Karpas-422 (cell line): ENCODE measurements around the gene LEAP2. TPM values are rescaled to one million over a fixed set of nuclear protein-coding genes. Genes with fewer than 3 reads are reported as not detected.

ENCODE experiments used
- DNase-seq: peaks from one replicate; pipeline ENCODE4 v3.0.0-alpha.2; 2015
- H2AFZ ChIP-seq: fragments of 200-600 bp; sonication (generic); 2 replicates; pipeline ENCODE4 v1.6.1; 2014; ENCODE audit warnings: antibody characterized with exemption, low read length, mixed read lengths
- H3K27ac ChIP-seq: fragments of 200-600 bp; sonication (generic); 2 replicates; pipeline ENCODE4 v1.5.1; 2014; ENCODE audit warnings: mild to moderate bottlenecking, low read length, moderate library complexity
- H3K27me3 ChIP-seq: fragments of 200-600 bp; sonication (generic); 2 replicates; pipeline ENCODE4 v1.6.1; 2014; ENCODE audit warnings: low read length, mixed read lengths
- H3K36me3 ChIP-seq: fragments of 200-600 bp; sonication (generic); 2 replicates; pipeline ENCODE4 v1.6.1; 2014; ENCODE audit warnings: low read length, mixed read lengths; ENCODE audit not compliant: insufficient read depth
- H3K4me1 ChIP-seq: fragments of 200-600 bp; sonication (generic); 2 replicates; pipeline ENCODE4 v1.6.1; 2014; ENCODE audit warnings: mild to moderate bottlenecking, low read length, mixed read lengths
- H3K4me2 ChIP-seq: fragments of 200-600 bp; sonication (generic); 2 replicates; pipeline ENCODE4 v1.6.1; 2014; ENCODE audit warnings: low read length, low read depth, mild to moderate bottlenecking; ENCODE audit not compliant: poor library complexity, severe bottlenecking
- H3K4me3 ChIP-seq: fragments of 200-600 bp; sonication (generic); 2 replicates; pipeline ENCODE4 v1.5.1; 2014; ENCODE audit warnings: mild to moderate bottlenecking, antibody characterized with exemption, low read length, mixed read lengths
- H3K79me2 ChIP-seq: fragments of 200-600 bp; sonication (generic); 2 replicates; pipeline ENCODE4 v1.6.1; 2014; ENCODE audit warnings: mild to moderate bottlenecking, low read length, mixed read lengths
- H3K9ac ChIP-seq: fragments of 200-600 bp; sonication (generic); 2 replicates; pipeline ENCODE4 v1.6.0; 2014; ENCODE audit warnings: low read length
- H3K9me2 ChIP-seq: fragments of 200-600 bp; sonication (generic), shearing (Covaris generic); replicated peaks from 2 replicates; pipeline ENCODE4 v1.6.0; 2014; ENCODE audit warnings: mild to moderate bottlenecking, low read length, moderate library complexity; ENCODE audit not compliant: insufficient read depth
- H3K9me3 ChIP-seq: fragments of 300-700, 200-600 bp; sonication (generic); 2 replicates; pipeline ENCODE4 v1.6.1; 2014; ENCODE audit warnings: low read length, mixed read lengths
- H4K20me1 ChIP-seq: fragments of 200-600 bp; sonication (generic); 2 replicates; pipeline ENCODE4 v1.6.1; 2014; ENCODE audit warnings: mild to moderate bottlenecking, antibody characterized with exemption, low read length, low read depth; ENCODE audit not compliant: insufficient read depth
- total RNA-seq: library from RNA; depleted of rRNA; stranded (reverse); fragments of >200 nt; shearing (Covaris generic); gene quantifications from 2 replicates; pipeline ENCODE4 v1.2.3, GENCODE V29; 2014; ENCODE audit warnings: low replicate concordance

Gene LEAP2
- total RNA-seq, 1 experiment from 2014 or later: 6.6 TPM

DNA sequence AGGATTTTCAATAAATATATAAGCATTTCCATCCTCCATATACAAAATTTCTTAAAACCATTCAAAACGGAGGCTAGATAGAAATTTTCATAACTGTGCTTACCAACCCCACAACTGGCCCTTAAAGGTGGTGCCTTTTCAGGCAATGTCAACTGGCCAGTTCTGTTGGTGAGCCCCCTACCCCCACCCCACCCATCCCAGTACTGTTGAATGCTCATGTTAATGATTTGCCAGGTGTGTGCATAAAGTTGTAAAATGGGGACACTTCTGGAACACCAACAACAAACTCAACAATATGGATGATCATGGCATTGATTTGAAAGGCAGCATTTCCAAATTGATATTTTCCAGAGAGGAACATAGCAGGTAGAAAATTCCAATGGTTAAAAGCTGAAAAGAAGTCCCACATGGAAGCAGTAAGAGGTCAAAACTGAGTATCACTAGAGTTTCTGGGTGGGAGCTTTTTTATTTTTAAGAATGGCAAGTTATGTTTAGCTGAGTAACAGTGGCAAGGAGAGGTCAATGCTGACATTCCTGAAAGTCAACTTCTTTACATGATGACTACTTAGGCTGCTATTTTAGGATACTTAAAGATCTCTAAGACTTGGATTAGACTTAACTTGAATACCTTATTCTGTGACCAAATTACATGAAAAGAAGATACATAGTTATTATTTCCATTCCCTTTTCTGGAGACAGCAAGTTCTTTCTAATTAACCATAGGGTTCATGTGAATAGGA is 2.7 kb downstream of the LEAP2 start:
- H3K27ac ChIP-seq: no peak overlapping the region
- no peak overlapping the region for H3K4me3 ChIP-seq
- H3K36me3 ChIP-seq: peaks cover 30% of the 10 kb centered on the region; the same call in 1 of the 2 replicates
- H3K9me3 ChIP-seq: no peaks in the 10 kb centered on the region
- no peak overlapping the region for H3K9ac ChIP-seq
- H2AFZ ChIP-seq: no peak overlapping the region
- DNase-seq: no peak
- H4K20me1 ChIP-seq: no peaks in the 10 kb centered on the region
- H3K4me1 ChIP-seq: no peaks in the 10 kb centered on the region; the same call in 1 of the 2 replicates
- H3K9me2 ChIP-seq: no peaks in the 10 kb centered on the region
- H3K4me2 ChIP-seq: no peak overlapping the region
- no peaks in the 10 kb centered on the region for H3K79me2 ChIP-seq
- H3K27me3 ChIP-seq: no peaks in the 10 kb centered on the region

DNA sequence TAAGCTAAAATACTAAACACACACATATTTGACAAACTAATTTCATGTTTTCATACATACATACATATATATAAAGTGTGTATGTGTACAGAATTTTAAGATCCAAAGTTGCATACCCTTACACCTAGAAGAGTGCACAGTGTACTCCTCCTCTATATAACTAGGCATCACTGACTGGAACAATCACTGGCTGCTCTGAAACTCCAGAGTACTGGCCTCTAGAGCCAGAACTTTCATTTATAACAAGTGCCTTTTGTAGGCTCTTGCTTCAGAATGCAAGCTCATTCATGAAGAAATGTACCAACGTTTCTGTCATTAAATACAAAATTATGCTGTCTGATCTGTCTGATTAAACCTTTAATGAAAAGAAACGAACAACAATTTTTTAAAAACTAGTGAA is 4.0 kb downstream of the LEAP2 start:
- Histone ChIP-seq H3K4me1 (no peaks in the 10 kb centered on the region; the same call in 1 of the 2 replicates), H2AFZ (no peak overlapping the region), H3K4me3 (no peak overlapping the region), H3K9ac (no peak overlapping the region), H3K9me2 (no peaks in the 10 kb centered on the region), H3K27me3 (no peaks in the 10 kb centered on the region), H4K20me1 (no peaks in the 10 kb centered on the region), H3K36me3 (peaks cover 37% of the 10 kb centered on the region; the same call in 1 of the 2 replicates), H3K79me2 (no peaks in the 10 kb centered on the region), H3K4me2 (no peak overlapping the region), H3K27ac (no peak overlapping the region), H3K9me3 (no peaks in the 10 kb centered on the region)
- no peak for DNase-seq

DNA sequence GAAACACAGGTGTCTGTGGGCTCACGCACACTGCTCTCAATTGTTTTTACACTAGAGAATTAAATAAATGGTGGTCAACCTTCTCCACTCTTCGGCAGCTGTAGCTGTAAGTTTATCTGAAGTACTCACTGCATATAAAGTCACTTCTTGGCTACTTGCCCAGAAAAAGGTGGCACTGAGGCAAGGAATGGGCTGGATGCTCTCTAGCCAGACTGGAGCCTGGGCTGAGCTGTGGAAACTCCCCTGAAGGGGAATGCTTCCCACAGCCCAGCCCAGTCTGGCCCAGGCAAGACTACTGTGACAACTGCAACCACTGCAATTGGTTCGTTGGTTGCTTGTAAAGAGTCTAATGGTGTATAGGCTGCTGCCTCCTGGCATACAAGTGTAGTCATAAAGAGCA is 4.5 kb downstream of the LEAP2 start:
- H3K9ac ChIP-seq: no peak overlapping the region
- no peaks in the 10 kb centered on the region for H3K79me2 ChIP-seq
- no peak overlapping the region for H3K4me3 ChIP-seq
- no peaks in the 10 kb centered on the region for H3K9me2 ChIP-seq
- DNase-seq: no peak
- H4K20me1 ChIP-seq: no peaks in the 10 kb centered on the region
- no peaks in the 10 kb centered on the region for H3K9me3 ChIP-seq
- no peaks in the 10 kb centered on the region; the same call in 1 of the 2 replicates for H3K4me1 ChIP-seq
- peaks cover 37% of the 10 kb centered on the region; the same call in 1 of the 2 replicates for H3K36me3 ChIP-seq
- H3K27ac ChIP-seq: no peak overlapping the region
- no peak overlapping the region for H2AFZ ChIP-seq
- H3K27me3 ChIP-seq: no peaks in the 10 kb centered on the region
- H3K4me2 ChIP-seq: no peak overlapping the region

DNA sequence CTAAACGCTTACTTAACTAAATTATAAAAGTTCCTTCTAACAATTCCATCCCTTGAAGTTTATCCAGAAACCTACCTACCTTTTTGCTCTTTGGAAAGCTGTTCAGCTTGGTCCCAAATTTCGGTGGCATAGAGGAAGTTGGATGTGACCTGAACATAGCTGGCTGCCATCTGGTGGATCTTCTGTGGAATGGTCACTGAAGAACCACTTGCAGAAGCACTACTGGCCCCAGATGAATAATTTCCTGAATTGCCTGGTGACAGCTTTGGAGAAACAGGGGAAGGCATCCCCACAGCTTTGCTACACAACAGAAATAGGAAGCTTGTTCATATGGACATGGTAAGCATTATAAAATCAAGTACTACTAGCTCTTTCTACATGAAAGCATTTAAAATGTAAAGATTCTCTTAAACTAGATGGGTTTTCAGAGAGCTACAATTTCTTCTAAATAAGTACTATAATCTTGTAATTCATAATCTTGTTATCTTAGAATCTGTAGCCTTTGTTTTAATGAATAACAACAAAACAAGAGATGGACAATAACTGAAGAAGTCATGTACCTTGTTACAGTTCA is 9.9 kb downstream of the LEAP2 start:
- peaks cover 42% of the 10 kb centered on the region; the same call in 1 of the 2 replicates for H3K36me3 ChIP-seq
- no peak overlapping the region for H3K9ac ChIP-seq
- no peak overlapping the region for H2AFZ ChIP-seq
- H3K4me3 ChIP-seq: no peak overlapping the region
- DNase-seq: peak; percentile 80
- no peak overlapping the region for H3K4me2 ChIP-seq
- no peak overlapping the region for H3K27ac ChIP-seq
- no peaks in the 10 kb centered on the region for H4K20me1 ChIP-seq
- no peaks in the 10 kb centered on the region for H3K9me2 ChIP-seq
- no peaks in the 10 kb centered on the region for H3K9me3 ChIP-seq
- peaks cover 29% of the 10 kb centered on the region for H3K4me1 ChIP-seq
- no peaks in the 10 kb centered on the region for H3K79me2 ChIP-seq
- H3K27me3 ChIP-seq: no peaks in the 10 kb centered on the region

DNA sequence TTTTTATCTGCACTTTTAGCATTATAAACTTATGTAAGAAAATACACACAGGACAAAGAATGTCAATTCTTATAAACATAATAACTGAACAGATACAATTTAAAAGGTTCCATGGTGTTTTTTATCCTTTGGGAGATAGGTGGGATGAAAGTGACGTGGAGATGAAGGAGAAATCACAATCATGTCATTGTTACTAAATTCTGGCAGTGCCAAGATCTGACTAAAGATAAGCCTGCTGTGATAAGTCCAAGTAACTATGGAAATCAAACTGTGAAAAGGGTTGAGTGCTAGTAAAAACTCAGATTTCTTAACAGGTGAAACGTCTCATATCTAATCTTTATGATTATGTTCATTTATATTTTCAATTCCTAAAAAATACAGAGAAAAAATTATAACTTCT is 11.1 kb downstream of the LEAP2 start:
- no peaks in the 10 kb centered on the region for H3K9me2 ChIP-seq
- no peak overlapping the region for H3K4me3 ChIP-seq
- H4K20me1 ChIP-seq: no peaks in the 10 kb centered on the region
- H3K4me2 ChIP-seq: no peak overlapping the region
- no peak overlapping the region for H3K9ac ChIP-seq
- no peaks in the 10 kb centered on the region for H3K79me2 ChIP-seq
- peaks cover 30% of the 10 kb centered on the region for H3K4me1 ChIP-seq
- no peaks in the 10 kb centered on the region for H3K9me3 ChIP-seq
- no peak for DNase-seq
- H3K27ac ChIP-seq: no peak overlapping the region
- H3K27me3 ChIP-seq: no peaks in the 10 kb centered on the region
- H3K36me3 ChIP-seq: peaks cover 48% of the 10 kb centered on the region; the same call in 1 of the 2 replicates
- no peak overlapping the region for H2AFZ ChIP-seq

DNA sequence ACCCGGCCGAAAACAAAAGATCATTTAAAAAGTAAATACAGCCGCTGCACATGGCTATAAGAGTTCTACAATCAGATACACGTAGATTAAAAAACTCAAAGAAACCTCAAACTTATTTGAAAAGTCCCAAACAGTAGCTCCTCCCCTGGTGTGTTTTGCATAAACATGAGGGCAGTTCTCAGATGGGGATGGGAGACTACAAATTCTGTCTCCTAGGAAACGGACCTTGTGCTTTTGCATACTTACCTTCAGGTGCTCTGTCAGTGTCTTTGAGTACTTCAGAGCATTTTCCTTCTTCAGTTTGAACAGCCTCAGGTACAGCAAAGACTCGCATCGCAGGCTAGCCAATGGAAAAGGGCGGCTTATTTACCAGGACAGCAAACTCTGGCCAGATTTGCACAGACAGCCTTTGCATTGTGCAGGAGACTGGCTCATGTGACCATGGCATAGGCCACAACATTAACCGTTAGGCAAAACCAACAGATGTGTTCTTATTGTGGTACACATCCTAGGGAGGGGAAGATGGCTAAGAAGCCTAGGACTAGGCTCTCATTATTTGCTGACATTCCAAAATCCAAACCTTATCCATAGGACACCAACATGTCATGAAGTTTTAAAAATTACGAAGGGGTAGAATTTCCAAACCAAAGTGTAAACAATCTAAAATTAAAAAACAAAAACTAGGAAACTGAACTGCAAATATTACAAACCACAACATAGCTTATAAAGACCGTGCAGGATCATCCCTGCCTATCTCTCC is 12.8 kb downstream of the LEAP2 start:
- H3K27ac ChIP-seq: no peak overlapping the region

DNA sequence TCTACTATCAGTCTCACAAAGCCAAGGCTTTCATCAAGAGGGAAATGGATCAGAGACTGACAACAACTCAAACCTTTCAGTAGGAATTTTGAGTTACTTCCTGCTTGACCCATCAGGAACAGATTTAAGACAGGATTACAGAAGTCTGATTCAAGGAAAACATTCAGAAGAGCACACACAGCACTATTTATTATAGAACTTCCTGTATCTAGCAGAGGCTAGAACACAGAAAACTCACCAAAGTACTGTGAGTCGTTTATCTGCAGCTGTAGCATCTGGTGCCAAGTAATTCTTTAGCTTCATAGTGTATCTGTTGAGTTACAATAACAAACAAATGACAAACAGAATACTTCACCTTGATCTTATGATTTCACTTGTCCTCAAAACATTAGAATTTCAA is 13.8 kb downstream of the LEAP2 start:
- no peak for DNase-seq
- peaks cover 36% of the 10 kb centered on the region; the same call in 1 of the 2 replicates for H3K36me3 ChIP-seq
- no peaks in the 10 kb centered on the region for H3K27me3 ChIP-seq
- H4K20me1 ChIP-seq: no peaks in the 10 kb centered on the region
- H3K9me2 ChIP-seq: no peaks in the 10 kb centered on the region
- H3K9ac ChIP-seq: no peak overlapping the region
- H3K27ac ChIP-seq: peak overlapping the region; percentile 19
- H3K9me3 ChIP-seq: no peaks in the 10 kb centered on the region
- H3K79me2 ChIP-seq: no peaks in the 10 kb centered on the region
- H2AFZ ChIP-seq: no peak overlapping the region
- peaks cover 30% of the 10 kb centered on the region for H3K4me1 ChIP-seq
- H3K4me2 ChIP-seq: peak overlapping the region; percentile 44
- H3K4me3 ChIP-seq: no peak overlapping the region

More for the DNA sequence above, 12.8 kb downstream of the LEAP2 start:
- Histone ChIP-seq H2AFZ (no peak overlapping the region), H4K20me1 (no peaks in the 10 kb centered on the region), H3K36me3 (peaks cover 37% of the 10 kb centered on the region; the same call in 1 of the 2 replicates), H3K79me2 (no peaks in the 10 kb centered on the region), H3K9ac (no peak overlapping the region), H3K27me3 (no peaks in the 10 kb centered on the region), H3K9me3 (no peaks in the 10 kb centered on the region), H3K4me3 (peak overlapping the region; percentile 16; the same call in 1 of the 2 replicates), H3K4me1 (peaks cover 30% of the 10 kb centered on the region), H3K4me2 (peak overlapping the region; percentile 44), H3K9me2 (no peaks in the 10 kb centered on the region)
- DNase-seq: peak; percentile 80

DNA sequence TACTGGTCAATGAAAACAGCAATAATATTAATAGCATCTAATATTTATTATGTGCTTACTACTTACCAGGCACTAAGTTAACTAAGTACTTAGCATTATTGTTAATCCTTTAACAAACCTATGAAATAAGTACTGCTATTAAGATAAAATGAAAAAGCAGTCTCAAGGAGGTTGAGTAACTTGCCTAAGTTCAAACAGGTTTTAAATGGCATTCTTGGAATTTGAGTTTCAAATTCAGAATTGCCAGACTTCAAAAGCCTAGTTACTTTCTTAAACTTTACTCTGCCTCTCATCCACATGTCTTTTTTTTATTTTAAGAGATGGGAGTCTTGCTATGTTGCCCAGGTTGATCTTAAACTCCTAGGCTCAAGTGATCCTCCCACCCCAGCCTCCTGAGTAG is 16.0 kb downstream of the LEAP2 start:
- H3K4me3 ChIP-seq: no peak overlapping the region
- peaks cover 5% of the 10 kb centered on the region; the same call in 1 of the 2 replicates for H3K79me2 ChIP-seq
- no peak for DNase-seq
- no peaks in the 10 kb centered on the region for H4K20me1 ChIP-seq
- H3K4me1 ChIP-seq: peaks cover 33% of the 10 kb centered on the region
- H3K9ac ChIP-seq: no peak overlapping the region
- peaks cover 50% of the 10 kb centered on the region; the same call in 1 of the 2 replicates for H3K36me3 ChIP-seq
- H3K9me3 ChIP-seq: no peaks in the 10 kb centered on the region
- no peak overlapping the region for H3K4me2 ChIP-seq
- H2AFZ ChIP-seq: no peak overlapping the region
- H3K27me3 ChIP-seq: no peaks in the 10 kb centered on the region
- H3K9me2 ChIP-seq: no peaks in the 10 kb centered on the region
- no peak overlapping the region for H3K27ac ChIP-seq
